Prostate gland (tissue), 2 donors: ENCODE results near the gene PDXP.

Experiments
- POLR2AphosphoS5 ChIP-seq: sonication (generic); formaldehyde crosslinking; IDR thresholded peaks from one replicate; pipeline ENCODE4 v1.6.1; 2017; ENCODE audit warnings: antibody characterized with exemption
- TF ChIP-seq, protein P1 (sequence below), 4 experiments: fragments of 200-600 bp in 2 of 4; fragments of 450-650 bp in 2 of 4; sonication (generic) in 2 of 4; IDR thresholded peaks; 1 replicate in 3 of 4; 2 replicates in 1 of 4; pipeline ENCODE4 v1.5.1; 2016 to 2019; ENCODE audit warnings: antibody characterized with exemption in 4 of 4, mild to moderate bottlenecking in 2 of 4, moderate library complexity in 2 of 4

DNA sequence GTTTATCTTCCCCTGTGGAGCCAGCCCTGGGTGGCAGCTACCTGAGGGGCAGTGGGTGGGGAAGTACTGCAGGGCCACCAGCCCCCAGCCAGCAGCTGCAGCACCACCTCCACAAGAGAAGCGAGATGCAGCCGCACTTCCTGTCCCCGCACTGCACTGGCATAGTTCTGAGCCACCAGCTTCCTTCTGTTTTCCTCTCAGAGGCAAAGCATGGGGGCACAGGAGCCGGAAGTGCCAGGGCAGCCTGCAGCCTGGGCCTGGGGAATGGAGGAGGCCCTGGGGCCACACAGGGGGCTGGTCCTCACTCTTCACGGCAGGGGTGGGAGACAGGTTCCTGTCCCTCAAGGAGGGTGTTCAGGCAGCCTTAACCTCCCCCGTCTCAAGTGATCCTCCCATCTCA, 31.0 kb upstream of the PDXP start:
- no peak for TF ChIP-seq POLR2AphosphoS5
- TF ChIP-seq, protein P1, sequence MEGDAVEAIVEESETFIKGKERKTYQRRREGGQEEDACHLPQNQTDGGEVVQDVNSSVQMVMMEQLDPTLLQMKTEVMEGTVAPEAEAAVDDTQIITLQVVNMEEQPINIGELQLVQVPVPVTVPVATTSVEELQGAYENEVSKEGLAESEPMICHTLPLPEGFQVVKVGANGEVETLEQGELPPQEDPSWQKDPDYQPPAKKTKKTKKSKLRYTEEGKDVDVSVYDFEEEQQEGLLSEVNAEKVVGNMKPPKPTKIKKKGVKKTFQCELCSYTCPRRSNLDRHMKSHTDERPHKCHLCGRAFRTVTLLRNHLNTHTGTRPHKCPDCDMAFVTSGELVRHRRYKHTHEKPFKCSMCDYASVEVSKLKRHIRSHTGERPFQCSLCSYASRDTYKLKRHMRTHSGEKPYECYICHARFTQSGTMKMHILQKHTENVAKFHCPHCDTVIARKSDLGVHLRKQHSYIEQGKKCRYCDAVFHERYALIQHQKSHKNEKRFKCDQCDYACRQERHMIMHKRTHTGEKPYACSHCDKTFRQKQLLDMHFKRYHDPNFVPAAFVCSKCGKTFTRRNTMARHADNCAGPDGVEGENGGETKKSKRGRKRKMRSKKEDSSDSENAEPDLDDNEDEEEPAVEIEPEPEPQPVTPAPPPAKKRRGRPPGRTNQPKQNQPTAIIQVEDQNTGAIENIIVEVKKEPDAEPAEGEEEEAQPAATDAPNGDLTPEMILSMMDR (IDR thresholded peaks at IDR 0.05), result no peak
